SK-N-SH (cell line): ENCODE results near the gene MAP3K6. TPM values are rescaled to one million over a fixed set of nuclear protein-coding genes. Genes with fewer than 3 reads are reported as not detected.

Experiments used
- CTCF ChIA-PET: fragments of 300-600, 350-600 bp; formaldehyde crosslinking; extraction: SDS; loops from one replicate; lab custom pipeline; 2021; lab: Yijun Ruan, JAX
- POLR2A ChIA-PET: fragments of 350-600 bp; sonication (Branson Sonifier 250); formaldehyde crosslinking; extraction: SDS; loops from one replicate; lab custom pipeline; 2020; ENCODE audit warnings: antibody characterized with exemption, inconsistent platforms; lab: Yijun Ruan, JAX
- DNase-seq: peaks from one replicate; pipeline ENCODE4 v3.0.0; 2012
- H2AFZ ChIP-seq: fragments of 200-600 bp; sonication (generic); 2 replicates; pipeline ENCODE4 v1.8.1; 2016; ENCODE audit warnings: antibody characterized with exemption, mild to moderate bottlenecking, low read depth
- H3F3A ChIP-seq: fragments of 200-600 bp; sonication (generic); replicated peaks from 2 replicates; pipeline ENCODE3; 2016; ENCODE audit warnings: antibody characterized with exemption, mild to moderate bottlenecking; ENCODE audit not compliant: insufficient read depth
- H3K27ac ChIP-seq, 2 experiments: fragments of 200-500 bp in 1 of 2; fragments of 200-600 bp in 1 of 2; sonication (Bioruptor generic) in 1 of 2; sonication (generic), shearing (Covaris generic) in 1 of 2; 2 replicates each; pipeline versions ENCODE4 v1.5.1 to v1.6.1; 2014 to 2016; ENCODE audit warnings: low read depth in 2 of 2, inconsistent platforms in 1 of 2, low read length in 1 of 2, mild to moderate bottlenecking in 1 of 2, mixed read lengths in 1 of 2
- H3K27me3 ChIP-seq: fragments of 200-600 bp; sonication (generic), shearing (Covaris generic); 2 replicates; pipeline ENCODE4 v1.6.1; 2016; ENCODE audit warnings: mixed run types; ENCODE audit not compliant: insufficient read depth
- H3K36me3 ChIP-seq, 2 experiments: fragments of 200-500 bp in 1 of 2; fragments of 200-600 bp in 1 of 2; sonication (Bioruptor generic) in 1 of 2; sonication (generic) in 1 of 2; replicated peaks in 1 of 2; 2 replicates each; pipeline versions ENCODE3 to v1.5.1; 2014 to 2016; ENCODE audit warnings: low read length in 1 of 2, mild to moderate bottlenecking in 1 of 2; ENCODE audit not compliant: insufficient read depth in 2 of 2, control insufficient read depth in 1 of 2
- H3K4me1 ChIP-seq, 2 experiments: fragments of 200-500 bp in 1 of 2; fragments of 200-600 bp in 1 of 2; sonication (Bioruptor generic) in 1 of 2; sonication (generic), shearing (Covaris generic) in 1 of 2; 2 replicates each; pipeline versions ENCODE4 v1.5.1 to v1.6.1; 2014 to 2016; ENCODE audit warnings: low read depth in 1 of 2, low read length in 1 of 2, mixed run types in 1 of 2; ENCODE audit not compliant: insufficient read depth in 2 of 2, control insufficient read depth in 1 of 2
- H3K4me2 ChIP-seq: fragments of 200-600 bp; sonication (generic), shearing (Covaris generic); 2 replicates; pipeline ENCODE4 v1.6.1; 2017; ENCODE audit warnings: mixed run types
- H3K4me3 ChIP-seq, 2 experiments: fragments of 200-500 bp in 1 of 2; fragments of 200-600 bp in 1 of 2; sonication (Bioruptor generic) in 1 of 2; sonication (generic), shearing (Covaris generic) in 1 of 2; 2 replicates each; pipeline versions ENCODE4 v1.5.1 to v1.8.1; 2014 to 2016; ENCODE audit warnings: low read depth in 2 of 2, inconsistent platforms in 1 of 2, low read length in 1 of 2, mild to moderate bottlenecking in 1 of 2, mixed read lengths in 1 of 2, moderate library complexity in 1 of 2
- H3K79me2 ChIP-seq: fragments of 200-600 bp; sonication (generic); 2 replicates; pipeline ENCODE4 v1.8.1; 2017; ENCODE audit warnings: mild to moderate bottlenecking; ENCODE audit not compliant: insufficient read depth
- H3K9ac ChIP-seq: fragments of 200-600 bp; sonication (generic); 2 replicates; pipeline ENCODE4 v1.6.1; 2017; ENCODE audit warnings: mixed run types
- H3K9me2 ChIP-seq: fragments of 200-600 bp; sonication (generic); 2 replicates; pipeline ENCODE4 v1.6.1; 2017; ENCODE audit warnings: mixed run types
- H3K9me3 ChIP-seq: fragments of 200-600 bp; sonication (generic); 2 replicates; pipeline ENCODE4 v1.6.1; 2017; ENCODE audit warnings: mixed run types, mild to moderate bottlenecking, moderate library complexity
- H4K20me1 ChIP-seq: fragments of 200-600 bp; sonication (generic); 2 replicates; pipeline ENCODE4 v1.6.1; 2017; ENCODE audit warnings: mild to moderate bottlenecking, mixed run types; ENCODE audit not compliant: insufficient read depth
- CHD2 ChIP-seq: fragments of 150-350 bp; IDR thresholded peaks from 2 replicates; pipeline ENCODE4 v1.6.1; 2018; ENCODE audit warnings: low read length; ENCODE audit not compliant: partially characterized antibody
- CTCF ChIP-seq: fragments of 200-600 bp; sonication (generic); IDR thresholded peaks from 2 replicates; pipeline ENCODE4 v1.6.1; 2017; ENCODE audit warnings: antibody characterized with exemption, mild to moderate bottlenecking, moderate library complexity
- ELF1 ChIP-seq: IDR thresholded peaks from 2 replicates; pipeline ENCODE4 v1.4.0; 2012
- EP300 ChIP-seq, 2 experiments: IDR thresholded peaks; 2 replicates each; pipeline versions ENCODE4 v1.4.0 to v1.6.1; 2012; ENCODE audit warnings: borderline replicate concordance in 1 of 2, low read depth in 1 of 2, low read length in 1 of 2
- EZH2phosphoT487 ChIP-seq: fragments of 200-600 bp; sonication (generic); IDR thresholded peaks from 2 replicates; pipeline ENCODE4 v1.6.1; 2017; ENCODE audit warnings: low read depth, mixed run types, mild to moderate bottlenecking, antibody characterized with exemption, moderate library complexity, borderline replicate concordance
- JUND ChIP-seq: IDR thresholded peaks from 2 replicates; pipeline ENCODE4 v1.4.0; 2012
- NRF1 ChIP-seq: IDR thresholded peaks from 2 replicates; pipeline ENCODE4 v1.6.1; 2012; ENCODE audit warnings: low read depth, mild to moderate bottlenecking, low read length
- REST ChIP-seq: IDR thresholded peaks from 2 replicates; pipeline ENCODE4 v1.6.1; 2012; ENCODE audit warnings: mild to moderate bottlenecking, low read depth, low read length, moderate library complexity
- RFX5 ChIP-seq: IDR thresholded peaks from 2 replicates; pipeline ENCODE4 v1.6.1; 2012; ENCODE audit warnings: mild to moderate bottlenecking, improper control_type of control experiment, low read length
- USF2 ChIP-seq: fragments of 150-350 bp; IDR thresholded peaks from 2 replicates; pipeline ENCODE4 v1.6.1; 2017; ENCODE audit warnings: antibody characterized with exemption, low read length, low read depth, borderline replicate concordance
- WGBS: methylation state at CpG from one replicate; pipeline ENCODE4 v1.1.6; 2017; ENCODE audit warnings: low lambda C conversion rate; 5-methylcytosine and 5-hydroxymethylcytosine counted together
- polyA plus RNA-seq, 3 experiments: library from polyadenylated mRNA; depleted of rRNA; stranded (reverse); fragments of >200 nt; gene quantifications; 2 replicates each; pipeline ENCODE4 v1.2.3, GENCODE V29; 2012

MAP3K6 gene
- polyA plus RNA-seq, 1 of the 3 experiments (the other 2 are of a cell fraction), result 17.3 TPM

- Histone ChIP-seq H3K79me2 (no peaks in the 10 kb centered on the region), H3K27ac (no peak overlapping the region), H3K4me2 (no peak overlapping the region), H3K36me3 (peaks cover 4 to 5% of the 10 kb centered on the region in 2 experiments), H3K4me3 (no peak overlapping the region), H3K9me3 (no peaks in the 10 kb centered on the region), H3K9me2 (no peaks in the 10 kb centered on the region), H3K9ac (no peak overlapping the region), H3F3A (no peaks in the 10 kb centered on the region), H2AFZ (no peak overlapping the region), H4K20me1 (no peaks in the 10 kb centered on the region), H3K27me3 (no peaks in the 10 kb centered on the region), H3K4me1 (peaks cover 0 to 15% of the 10 kb centered on the region in 2 experiments; a peak in 1 of 4 replicates)
- no peak for DNase-seq
- POLR2A ChIA-PET, result interaction anchor here (0.6 to 1.4 kb wide), 2 partner anchors 12 to 258 kb away, joined by 3 to 4 read pairs; no protein-coding TSS in a partner anchor
- 100% methylated on average over 1 of the region's 3 CpGs for WGBS
- CTCF ChIA-PET, result interaction anchor here (1.2 to 12.3 kb wide), 8 partner anchors 9 to 55 kb away, joined by 4 to 219 read pairs (median 4); partner anchors contain the start of gene MAP3K6
- TF ChIP-seq RFX5, result no peak
- no peak for TF ChIP-seq ELF1
- no peak for TF ChIP-seq CHD2
- no peak for TF ChIP-seq JUND
- no peak for TF ChIP-seq EP300 (IDR thresholded peaks at IDR 0.05; ENCODE audit: borderline replicate concordance in 1 of 2, low read depth in 1 of 2, low read length in 1 of 2)
- no peak for TF ChIP-seq CTCF
- TF ChIP-seq EZH2phosphoT487, result no peak
- no peak for TF ChIP-seq USF2
These were observed 13.1 kb downstream of the MAP3K6 start for GRCh38 chr1:27353629-27354028.

- H3K9me2 ChIP-seq, result no peaks in the 10 kb centered on the region
- H2AFZ ChIP-seq, result no peak overlapping the region
- no peak overlapping the region for H3K27ac ChIP-seq
- DNase-seq, result no peak
- WGBS, result 100% methylated on average over 1 of the region's 13 CpGs
- no peaks in the 10 kb centered on the region for H3K27me3 ChIP-seq
- ChIA-PET CTCF (interaction anchor here (1.2 to 12.3 kb wide), 7 partner anchors 9 to 54 kb away, joined by 4 to 219 read pairs (median 5); partner anchors contain the start of gene MAP3K6), POLR2A (interaction anchor here (1.4 kb wide), 1 partner anchor 12 kb away, joined by 4 read pairs; no protein-coding TSS in a partner anchor)
- no peak overlapping the region for H3K4me3 ChIP-seq
- peaks cover 4 to 5% of the 10 kb centered on the region in 2 experiments for H3K36me3 ChIP-seq
- H3K4me2 ChIP-seq, result no peak overlapping the region
- no peak for TF ChIP-seq REST
- TF ChIP-seq NRF1, result no peak
- TF ChIP-seq JUND, result no peak
- TF ChIP-seq CTCF, result no peak
- no peaks in the 10 kb centered on the region for H4K20me1 ChIP-seq
- no peaks in the 10 kb centered on the region for H3K9me3 ChIP-seq
- no peaks in the 10 kb centered on the region for H3K79me2 ChIP-seq
- H3K4me1 ChIP-seq, result peaks cover 0 to 15% of the 10 kb centered on the region in 2 experiments; a peak in 1 of 4 replicates
- no peaks in the 10 kb centered on the region for H3F3A ChIP-seq
- H3K9ac ChIP-seq, result no peak overlapping the region
These were observed 13.6 kb downstream of the MAP3K6 start for GRCh38 chr1:27353166-27353565.
